GM19397 (cell line): ENCODE measurements around the gene NCAM1.
"Not testable (repeated sequence)": the region's sequence is repeated elsewhere in the genome, so short reads cannot be mapped to it uniquely, and the experiment has no call there.

Experiments used
- ATAC-seq: cut with Tn5 transposase; IDR thresholded peaks from one replicate; pipeline ENCODE4 v1.9.1; 2021; ENCODE audit warnings: mild to moderate bottlenecking, moderate library complexity; ENCODE audit not compliant: unreplicated experiment

The NCAM1 gene

DNA sequence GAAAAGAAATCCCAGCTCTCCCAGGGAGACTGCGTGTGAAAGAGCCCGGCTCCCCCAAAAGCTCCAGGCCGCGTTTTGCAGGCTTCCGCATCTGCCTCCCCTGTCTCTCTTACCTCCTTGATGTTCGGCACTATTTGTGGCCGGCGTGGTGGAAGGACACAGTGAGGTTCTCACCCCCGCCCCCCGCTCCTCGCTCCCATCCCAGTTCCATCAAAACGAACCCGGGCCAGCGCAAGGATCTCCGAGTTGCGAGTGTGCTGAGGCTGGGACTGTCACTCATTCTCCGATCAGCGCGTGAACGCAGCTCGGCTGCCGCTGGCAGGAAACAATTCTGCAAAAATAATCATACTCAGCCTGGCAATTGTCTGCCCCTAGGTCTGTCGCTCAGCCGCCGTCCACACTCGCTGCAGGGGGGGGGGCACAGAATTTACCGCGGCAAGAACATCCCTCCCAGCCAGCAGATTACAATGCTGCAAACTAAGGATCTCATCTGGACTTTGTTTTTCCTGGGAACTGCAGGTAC lies at the start of gene NCAM1:
NCAM1 (plus strand) TSS at position 275 of the 523 bp plus-strand sequence.
- ATAC-seq = no peak

DNA sequence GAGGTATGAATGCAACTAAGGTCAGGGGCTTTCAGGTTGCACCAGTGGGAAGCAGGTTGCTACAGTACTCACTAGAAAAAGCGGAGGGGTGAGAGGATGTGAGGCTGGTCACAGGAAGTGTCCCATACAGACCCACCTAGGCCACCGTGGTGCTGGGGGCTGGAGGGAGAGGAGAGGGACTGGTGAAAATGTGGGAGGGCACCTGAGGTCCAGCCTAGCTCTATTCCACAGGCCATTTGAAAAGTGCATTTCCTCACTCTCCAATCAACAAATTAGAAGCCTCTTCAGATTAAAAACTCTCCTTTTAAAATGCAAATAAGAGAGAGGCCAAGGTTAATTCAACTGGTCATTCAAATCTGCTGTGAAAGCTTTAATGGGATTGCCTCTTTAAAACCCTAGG lies 38.6 kb upstream of the NCAM1 start:
- no peak for ATAC-seq

DNA sequence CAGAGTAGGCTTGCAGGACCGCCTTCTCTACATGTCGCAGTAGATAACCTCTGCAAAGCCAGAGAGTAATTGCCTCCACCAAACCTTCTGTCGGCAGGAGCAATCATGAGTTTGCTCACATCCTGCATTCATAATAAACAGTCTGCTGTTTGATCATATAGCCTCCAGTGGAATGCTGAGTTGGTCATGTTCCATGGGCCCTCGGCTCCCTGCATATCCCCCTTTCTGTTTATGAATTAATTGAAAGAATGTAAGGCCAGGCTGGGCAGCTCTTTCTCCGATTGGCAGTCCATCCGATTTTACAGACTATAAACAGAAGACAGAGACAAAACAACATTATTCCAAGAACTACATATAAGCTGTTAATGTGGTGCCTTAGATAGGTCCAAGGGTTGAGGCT lies 36.4 kb upstream of the NCAM1 start:
- not testable (repeated sequence) for ATAC-seq

DNA sequence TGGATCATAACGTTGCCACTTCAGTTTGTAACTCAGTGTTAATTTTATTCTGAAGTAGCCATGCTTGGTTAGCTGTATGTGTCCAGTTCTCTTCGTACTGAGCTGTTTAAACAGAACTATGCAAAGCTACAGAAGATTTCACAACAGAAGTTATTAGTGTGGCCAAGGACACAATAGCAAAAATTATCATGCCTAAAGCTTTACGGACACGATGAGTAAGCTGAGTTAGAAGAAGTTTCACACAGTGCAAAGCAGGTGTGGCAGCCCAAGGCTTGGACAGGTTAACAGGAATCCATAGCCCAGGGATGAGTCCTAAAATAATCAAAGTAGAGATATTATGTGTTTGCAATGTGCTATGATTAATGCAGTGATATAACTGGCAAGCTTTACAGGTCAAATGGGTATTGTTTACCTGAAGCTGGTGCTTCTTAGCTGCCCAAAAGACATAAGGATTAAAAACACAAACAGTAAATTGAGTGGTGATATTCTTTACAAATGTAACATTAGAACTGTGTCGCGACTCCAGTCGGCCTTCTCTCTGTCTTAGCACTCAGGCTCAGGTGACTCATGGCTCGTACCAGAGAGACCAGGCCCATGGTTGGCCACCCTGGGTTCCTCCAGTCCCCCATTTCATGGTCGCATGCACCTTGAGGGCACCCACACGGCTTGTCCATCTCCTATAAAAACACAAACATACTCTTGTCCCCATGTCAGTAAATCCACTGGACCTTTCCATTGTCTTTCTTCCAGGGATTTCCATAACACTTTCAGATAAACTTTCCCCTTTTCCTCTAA lies 35.5 kb upstream of the NCAM1 start:
- ATAC-seq = no peak

DNA sequence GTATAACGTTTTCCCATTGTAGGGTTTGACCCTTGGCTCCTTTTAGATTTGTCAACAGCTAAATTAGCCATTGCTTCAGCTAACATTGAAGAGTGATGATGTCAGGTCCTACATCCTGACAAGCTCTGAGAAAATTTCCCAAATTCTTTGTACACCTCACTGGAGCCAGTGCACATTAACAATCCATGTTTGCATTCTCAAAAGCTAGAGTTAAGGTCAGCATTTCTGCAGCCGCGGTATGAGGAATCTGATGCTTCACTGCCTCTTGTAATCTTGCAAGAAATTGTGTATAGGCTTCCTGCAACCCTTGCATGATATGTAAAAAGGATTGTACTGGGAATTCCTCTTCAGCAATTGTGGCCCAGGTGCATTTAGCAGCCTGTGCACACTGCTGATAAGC lies 33.1 kb upstream of the NCAM1 start:
- no peak for ATAC-seq

DNA sequence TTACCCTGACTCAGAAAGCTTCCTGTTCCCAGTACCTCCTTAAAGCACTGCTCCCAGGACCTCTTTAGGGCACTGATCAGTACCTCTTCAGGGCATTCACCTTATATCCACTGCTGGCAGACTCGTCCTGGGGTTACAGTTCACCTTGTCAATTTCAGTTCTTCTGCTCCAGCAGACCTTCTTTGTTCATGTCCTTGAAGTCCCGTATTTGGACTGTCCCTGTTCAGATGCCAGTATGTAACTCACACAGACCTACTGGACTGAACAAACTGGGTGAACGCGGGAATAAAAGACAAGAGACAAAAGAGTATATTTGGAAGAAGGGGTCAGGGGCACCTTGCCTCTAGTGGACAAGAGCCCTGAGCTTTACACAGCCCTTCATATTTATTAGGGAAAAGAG lies 31.8 kb upstream of the NCAM1 start:
- ATAC-seq = no peak

DNA sequence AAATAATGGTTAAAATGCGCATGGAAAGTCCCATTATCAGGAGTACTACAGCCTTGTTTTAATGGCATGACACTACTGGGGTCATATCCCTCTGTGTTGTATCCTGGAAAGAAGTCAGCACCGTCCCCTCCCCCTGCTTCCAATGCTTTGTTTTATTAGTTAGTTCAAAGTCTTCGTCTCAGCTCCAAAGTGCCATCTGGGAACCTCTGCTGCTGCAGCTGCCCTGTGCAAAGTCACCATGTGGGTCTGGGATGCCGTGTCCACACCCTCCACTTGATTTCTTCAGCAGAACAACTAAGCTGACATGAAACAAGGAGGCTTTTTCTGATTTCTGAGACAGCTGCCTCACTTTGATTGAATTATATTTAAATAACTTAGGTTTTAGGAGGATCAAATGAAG lies 29.5 kb upstream of the NCAM1 start:
- no peak for ATAC-seq

DNA sequence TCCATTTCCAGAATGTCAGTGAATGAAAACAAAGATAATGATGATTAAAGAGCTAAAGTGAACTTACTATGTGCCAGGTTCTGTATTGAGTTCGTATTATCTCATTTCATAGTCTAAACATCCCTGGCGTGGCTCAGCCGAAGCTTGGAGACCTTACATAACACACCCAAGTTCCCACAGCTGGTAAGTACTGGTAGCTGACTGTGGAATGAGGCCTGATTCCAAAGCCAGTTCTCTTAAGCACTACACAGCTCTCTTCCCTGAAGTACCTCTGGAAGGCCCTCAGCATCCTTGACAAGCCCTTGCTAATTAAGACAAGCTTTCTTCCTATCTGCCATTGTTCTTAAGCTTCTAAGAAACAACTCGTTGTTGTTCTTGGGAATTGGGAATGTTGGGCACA lies 28.6 kb upstream of the NCAM1 start:
- ATAC-seq = no peak

DNA sequence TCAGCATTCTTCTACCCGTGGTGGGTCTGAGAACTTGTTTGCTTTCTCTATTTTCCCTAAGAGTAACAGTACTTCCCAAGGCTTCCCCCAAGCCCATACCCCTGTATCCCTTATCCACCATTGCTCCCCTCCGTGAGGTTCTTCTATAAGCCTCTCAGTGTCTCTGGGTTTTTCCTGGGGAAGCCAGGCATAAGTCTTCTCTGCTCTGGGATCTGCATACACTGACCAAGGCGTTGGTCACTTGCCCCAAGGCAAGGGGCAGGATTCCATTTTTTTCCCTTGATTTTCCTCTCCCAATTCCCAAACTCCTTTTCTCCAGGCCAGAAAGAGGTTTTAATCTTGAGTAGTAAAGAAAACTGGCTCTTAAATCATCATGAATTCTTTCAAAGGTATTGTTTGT lies 27.2 kb upstream of the NCAM1 start:
- ATAC-seq = no peak

DNA sequence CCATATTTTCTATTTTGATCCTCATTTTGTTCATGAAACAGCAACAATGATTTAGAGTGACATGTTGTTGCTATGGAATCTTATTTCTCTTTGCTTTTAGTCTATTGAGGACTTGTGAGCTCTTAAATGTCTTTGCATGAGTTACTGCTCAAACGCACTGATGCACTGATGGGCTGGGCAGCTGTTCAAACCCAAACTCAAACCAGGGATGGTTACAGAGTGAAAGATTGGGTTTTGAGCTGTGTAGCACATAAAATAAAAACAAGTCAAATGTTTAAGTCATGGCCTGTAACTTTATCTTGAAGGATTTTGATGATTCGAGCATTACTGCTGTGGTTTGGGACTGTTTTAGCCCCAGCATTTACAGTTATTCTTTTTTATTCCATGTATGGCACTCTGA lies 20.1 kb upstream of the NCAM1 start:
- ATAC-seq = no peak

DNA sequence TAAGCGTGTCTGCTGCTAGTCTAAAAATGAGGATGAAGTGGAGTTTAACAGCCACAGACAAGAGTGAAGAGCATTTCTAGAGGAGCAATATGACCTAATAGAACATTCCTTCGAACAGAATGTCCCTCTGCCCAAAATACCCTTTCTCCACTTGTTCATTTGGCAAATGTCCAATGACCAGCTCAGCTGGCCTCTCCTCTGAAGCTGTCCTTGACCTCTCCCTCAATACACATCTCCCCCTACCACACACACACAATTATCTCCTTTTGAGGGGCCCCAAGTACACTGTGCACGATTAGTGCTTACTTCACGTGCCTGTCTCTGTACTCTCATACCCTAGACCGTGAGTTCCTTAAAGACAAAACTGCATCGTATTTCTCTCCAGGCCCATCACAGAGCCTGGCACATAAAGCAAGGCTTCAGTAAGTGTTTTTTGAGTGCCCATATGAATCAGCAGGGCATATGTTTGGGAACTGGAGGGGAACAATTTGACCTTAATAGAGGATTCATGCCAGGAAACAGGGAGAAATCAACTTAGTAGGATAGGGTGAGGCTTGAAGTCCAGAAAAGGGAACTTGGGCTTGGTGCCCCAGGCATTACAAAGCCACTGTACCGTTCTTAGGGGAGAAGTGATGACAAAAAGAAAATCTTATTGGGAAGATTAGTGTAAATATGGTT lies 18.1 kb upstream of the NCAM1 start:
- no peak for ATAC-seq

DNA sequence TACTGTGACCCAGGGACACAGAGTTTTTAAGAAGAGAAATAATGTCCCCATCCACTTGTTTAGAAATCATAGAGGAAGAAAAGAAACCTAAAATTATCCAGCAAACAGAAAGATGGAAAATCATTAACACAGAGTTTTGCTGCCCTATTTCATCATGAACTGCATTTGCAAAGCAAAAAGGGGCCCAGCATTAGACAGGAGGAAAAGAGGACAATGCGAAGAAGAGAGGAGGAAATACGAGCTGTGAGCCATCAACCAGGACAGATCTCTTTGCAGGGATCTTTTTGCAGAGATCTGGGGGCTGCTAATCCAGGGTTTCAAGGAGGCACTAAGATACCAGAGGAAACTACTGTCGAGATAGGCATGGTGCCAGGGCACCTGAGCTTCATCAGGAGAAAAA lies 14.4 kb upstream of the NCAM1 start:
- ATAC-seq = no peak

DNA sequence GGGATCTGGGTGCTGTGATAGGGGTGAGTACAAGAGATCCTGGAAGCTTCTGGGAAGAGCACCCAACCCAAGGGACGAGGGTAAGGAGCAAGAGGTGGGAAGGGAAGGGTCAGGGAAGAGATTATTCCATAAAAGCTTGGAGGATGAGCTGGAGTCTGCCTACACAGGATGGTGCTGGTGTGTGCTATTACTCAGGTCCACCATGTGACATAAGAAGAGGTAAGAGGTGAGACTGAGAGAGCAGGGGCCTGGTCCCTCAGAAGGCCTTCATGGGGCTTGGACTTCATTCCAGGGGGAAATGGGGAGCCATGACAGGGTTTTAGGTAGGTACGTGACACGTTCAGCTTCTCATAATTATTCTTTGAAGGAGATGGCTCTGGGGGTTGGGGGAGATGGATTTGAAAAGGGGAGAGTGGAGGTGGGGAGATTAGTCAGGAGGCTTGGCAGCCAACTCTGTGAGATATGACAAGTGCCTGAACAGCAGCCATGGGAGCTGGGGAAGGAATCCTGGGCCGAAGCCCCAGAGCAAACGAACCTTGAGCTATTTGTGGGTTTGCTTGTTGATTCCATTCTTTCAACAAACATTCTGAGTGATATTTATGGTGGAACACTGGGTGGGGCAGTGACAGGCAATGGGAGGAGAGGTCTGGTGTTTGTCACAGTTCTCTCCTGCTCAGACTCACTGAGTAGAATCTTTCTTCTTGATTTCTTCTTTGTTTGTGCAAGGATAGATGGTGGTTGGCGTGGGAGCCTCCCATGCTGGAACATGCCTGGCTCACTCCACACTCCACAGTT lies 11.2 kb upstream of the NCAM1 start:
- ATAC-seq = no peak

DNA sequence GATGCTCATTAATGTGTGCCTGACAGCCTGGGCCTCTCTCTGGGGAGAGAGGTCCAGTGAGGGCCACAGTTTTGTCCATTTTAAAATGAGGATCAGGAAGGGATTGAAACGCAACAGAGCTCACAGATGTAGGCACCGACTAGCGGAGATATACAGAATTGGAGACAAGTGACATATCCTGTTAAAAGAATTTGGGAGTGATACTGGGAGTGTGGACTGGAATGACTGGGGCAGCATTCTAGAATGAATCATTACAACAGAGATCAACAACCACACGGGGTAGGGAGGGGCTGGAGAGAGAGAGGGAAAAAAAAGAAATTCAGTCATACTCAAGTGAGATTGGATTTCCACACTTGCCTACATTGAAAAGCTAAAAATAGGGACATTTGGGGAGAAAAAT lies 2.5 kb upstream of the NCAM1 start:
- ATAC-seq = no peak

DNA sequence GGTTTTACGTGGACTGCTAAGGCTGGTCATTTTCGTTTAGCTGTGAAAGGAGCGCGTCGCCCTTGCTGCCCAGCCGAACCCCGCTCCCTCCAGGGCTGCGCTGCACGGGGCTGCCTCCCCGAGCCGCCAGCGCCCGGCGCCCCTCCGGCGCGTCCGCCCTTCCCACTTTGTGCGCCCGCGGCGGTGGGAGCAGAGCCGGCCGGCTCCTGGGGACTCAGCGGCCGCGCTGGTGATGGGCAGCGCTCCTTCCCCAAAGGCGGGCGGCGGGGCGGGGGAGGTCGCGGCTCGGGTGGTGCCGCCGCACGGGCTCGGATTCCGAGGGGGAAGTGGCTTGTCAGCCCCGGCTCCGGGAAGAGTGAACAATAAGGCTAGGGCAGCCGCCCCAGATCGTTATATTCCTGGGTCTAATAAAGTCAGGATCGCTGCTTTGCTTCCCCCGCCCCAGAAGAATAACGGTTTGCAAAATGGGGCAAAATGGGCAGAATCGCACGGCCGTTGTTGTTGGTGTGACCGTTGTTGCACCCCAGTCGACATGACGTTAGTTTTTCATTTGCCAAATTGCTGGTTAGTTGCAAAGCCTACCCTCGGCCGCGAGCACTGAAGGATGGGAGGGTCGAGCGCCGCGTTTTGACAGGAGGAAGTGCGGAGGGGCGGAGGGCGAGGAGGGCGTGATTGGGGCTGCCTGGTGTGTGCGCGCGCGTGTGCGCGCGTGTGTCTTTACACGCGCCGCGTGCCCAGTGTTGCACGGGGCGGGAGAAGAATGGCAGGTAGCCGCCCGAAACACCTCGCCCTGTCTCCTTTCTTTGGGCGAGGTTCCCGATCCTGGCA lies 745 bp downstream of the NCAM1 start:
- no peak for ATAC-seq

DNA sequence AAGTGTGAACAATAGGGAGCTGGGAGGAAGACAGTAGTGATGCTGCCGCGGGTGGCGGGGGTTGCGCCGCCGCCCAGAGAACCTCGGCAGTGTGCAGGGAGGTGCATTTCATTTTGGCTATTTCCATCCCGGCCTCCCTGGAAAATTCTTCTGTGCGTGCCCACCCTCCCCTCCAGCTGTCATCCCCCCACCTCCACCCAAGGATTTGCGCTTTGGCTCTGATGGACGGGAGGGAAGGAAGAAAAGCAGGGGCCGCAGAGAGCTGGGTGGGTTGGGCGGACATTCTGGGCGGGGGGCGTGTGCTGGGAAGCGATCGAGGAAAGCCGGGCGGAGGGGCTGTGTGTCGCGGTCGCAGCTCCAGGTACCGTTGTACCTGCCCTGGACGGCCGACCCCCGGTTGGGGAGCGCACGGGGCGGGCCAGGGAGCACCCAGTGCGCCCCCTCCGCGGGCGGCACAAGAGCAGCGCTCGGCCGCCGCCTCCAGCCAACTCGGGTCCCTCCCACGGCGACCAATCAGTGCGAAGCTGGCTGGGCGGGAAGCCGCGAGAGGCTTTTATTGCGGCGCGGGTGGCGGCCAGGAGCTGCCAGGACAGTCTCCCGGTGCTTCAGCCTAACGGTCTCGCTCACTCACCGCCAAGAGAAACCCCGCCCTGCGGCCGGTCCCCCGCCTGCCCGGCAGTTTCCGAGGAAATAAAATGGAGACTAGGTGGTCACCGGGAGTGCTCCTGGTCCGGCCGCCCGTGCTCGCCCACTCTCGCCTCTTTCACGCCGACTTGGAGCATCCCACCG lies 1.6 kb downstream of the NCAM1 start:
- ATAC-seq = no peak

DNA sequence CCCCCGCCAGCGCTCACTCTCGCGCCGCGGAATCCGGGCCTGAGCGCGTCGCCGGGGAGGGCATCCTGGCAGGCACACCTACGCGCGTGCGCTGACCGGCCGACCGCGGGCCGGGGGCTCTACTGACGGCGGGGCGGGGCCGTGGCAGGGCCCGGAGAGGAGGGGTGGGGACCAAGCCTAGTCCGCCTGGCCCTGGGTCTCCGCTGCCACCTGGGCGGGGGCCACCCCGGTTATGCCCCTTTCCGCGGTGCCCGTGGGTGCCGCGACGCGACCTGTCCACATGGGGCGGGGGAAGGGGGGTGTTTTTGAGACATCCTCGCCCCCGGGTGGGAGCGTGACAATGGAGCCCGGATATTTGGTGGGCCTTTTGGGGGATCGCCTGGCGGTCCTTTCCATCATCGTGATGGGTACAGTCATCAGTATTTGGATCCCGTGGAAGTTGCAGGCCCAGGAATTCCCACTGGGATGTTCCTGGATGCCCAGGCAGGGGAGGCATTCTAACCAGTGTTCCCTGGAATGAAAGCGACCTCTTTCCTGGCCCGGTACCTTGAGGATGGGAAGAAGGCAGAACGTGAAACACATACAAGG lies 2.2 kb downstream of the NCAM1 start:
- ATAC-seq = no peak

DNA sequence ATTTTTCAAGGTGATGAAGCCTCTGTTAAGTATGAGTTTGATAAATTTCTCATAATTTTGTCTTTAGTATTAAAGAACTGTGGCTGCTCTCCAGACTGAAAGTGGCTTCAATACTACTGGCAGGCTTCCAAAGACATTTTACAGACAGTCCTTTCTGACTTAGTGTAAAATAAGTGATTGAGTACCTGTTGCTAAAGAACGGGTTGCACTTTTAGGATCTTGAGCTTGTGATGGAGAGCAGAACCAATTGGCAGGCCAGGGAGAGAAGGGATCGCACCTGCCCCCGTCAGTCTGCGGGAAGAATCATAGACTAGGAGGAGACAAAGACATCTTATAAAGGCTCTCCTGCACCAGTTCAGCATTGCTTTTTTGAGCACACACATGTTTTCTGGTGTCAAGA lies 4.4 kb downstream of the NCAM1 start:
- no peak for ATAC-seq

DNA sequence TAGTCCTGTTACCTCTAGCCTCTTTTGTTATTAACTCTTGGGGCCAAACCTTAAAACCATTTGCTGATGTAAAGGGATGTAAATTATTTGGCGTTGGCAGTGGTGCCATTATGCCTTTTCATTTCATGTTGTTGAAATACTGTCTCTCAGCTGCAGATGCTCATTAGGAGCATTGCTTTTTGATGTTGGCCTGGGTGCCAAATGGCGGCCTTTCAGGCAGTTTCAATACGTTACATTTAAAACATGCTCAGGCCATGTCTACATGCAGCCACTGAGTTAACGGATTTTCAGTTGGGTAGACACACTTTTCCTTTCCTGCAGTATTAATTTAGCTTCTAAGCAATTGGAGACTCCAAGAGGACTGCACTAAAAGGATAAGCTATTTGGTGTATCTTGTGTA lies 5.3 kb downstream of the NCAM1 start:
- ATAC-seq = no peak

DNA sequence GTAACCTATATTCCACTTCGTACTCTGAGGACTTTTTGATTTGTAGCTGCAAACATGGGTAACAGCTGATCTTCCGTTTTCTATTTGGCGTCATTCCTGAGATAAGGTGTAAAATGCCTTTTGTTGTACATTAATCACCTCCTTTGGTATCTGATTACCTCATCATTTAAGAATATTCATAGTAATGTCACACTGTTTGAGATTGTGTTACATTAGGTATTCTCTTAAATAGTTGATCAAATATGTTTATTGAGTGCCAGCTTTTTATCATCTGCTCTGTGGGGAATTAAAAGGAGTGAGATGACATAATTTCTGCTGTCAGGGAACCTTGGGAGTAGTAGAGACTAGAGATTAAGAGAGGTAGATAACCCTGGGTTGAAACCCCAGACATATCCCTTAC lies 5.9 kb downstream of the NCAM1 start:
- no peak for ATAC-seq
